WTC11 (cell line): ENCODE measurements around the gene OTUD7B. TPM values are rescaled to one million over a fixed set of nuclear protein-coding genes. Genes with fewer than 3 reads are reported as not detected.

Experiments
- ATAC-seq: fragments of 200-7000 bp; cut with Tn5 transposase; 2 replicates; pipeline ENCODE4 v1.10.0; 2021; ENCODE audit warnings: mild to moderate bottlenecking, moderate library complexity
- CTCF ChIA-PET: fragments of 300-600 bp; sonication (Branson Sonifier 250); formaldehyde crosslinking; loops from one replicate; lab custom pipeline; 2021; ENCODE audit warnings: antibody characterized with exemption; lab: Charles Lee
- POLR2A ChIA-PET: fragments of 350-600 bp; sonication (Branson Sonifier 250); formaldehyde crosslinking; loops from one replicate; lab custom pipeline; 2021; ENCODE audit warnings: antibody characterized with exemption; lab: Charles Lee
- DNase-seq: peaks from one replicate; pipeline ENCODE4 v3.0.0; 2021; ENCODE audit warnings: low spot score
- H3K27ac Mint-ChIP-seq: 2 replicates; pipeline ENCODE4 v1.8.0; 2021; ENCODE audit warnings: mixed read lengths
- H3K27me3 Mint-ChIP-seq: 2 replicates; pipeline ENCODE4 v1.8.0; 2021; ENCODE audit warnings: low read depth, mild to moderate bottlenecking, moderate library complexity, mixed read lengths
- H3K36me3 Mint-ChIP-seq: 2 replicates; pipeline ENCODE4 v1.8.0; 2021; ENCODE audit warnings: mixed read lengths
- H3K4me1 Mint-ChIP-seq: 2 replicates; pipeline ENCODE4 v1.8.0; 2022; ENCODE audit warnings: mixed read lengths
- H3K4me3 Mint-ChIP-seq: 2 replicates; pipeline ENCODE4 v1.8.0; 2021; ENCODE audit warnings: mild to moderate bottlenecking, moderate library complexity, mixed read lengths
- H3K9me3 Mint-ChIP-seq: 2 replicates; pipeline ENCODE4 v1.8.0; 2021; ENCODE audit warnings: mixed read lengths
- EMX1 ChIP-seq: fragments of 250-450 bp; sonication (Bioruptor Pico); IDR thresholded peaks from 2 replicates; pipeline ENCODE4 v1.8.0; 2021; ENCODE audit warnings: mild to moderate bottlenecking
- FOXK1 ChIP-seq: sonication (generic); formaldehyde crosslinking; IDR thresholded peaks from 2 replicates; pipeline ENCODE4 v1.8.0; 2022; ENCODE audit warnings: mild to moderate bottlenecking, moderate library complexity, missing genetic modification reagents
- FOXP4 ChIP-seq: sonication (generic); formaldehyde crosslinking; IDR thresholded peaks from 2 replicates; pipeline ENCODE4 v1.8.0; 2022; ENCODE audit warnings: mild to moderate bottlenecking, missing genetic modification reagents
- HMGA2 ChIP-seq: fragments of 250-450 bp; sonication (Bioruptor Pico); IDR thresholded peaks from 2 replicates; pipeline ENCODE4 v1.4.0; 2021; ENCODE audit warnings: mild to moderate bottlenecking, moderate library complexity
- JAZF1 ChIP-seq: fragments of 250-450 bp; sonication (Bioruptor Pico); IDR thresholded peaks from 2 replicates; pipeline ENCODE4 v1.9.0; 2021; ENCODE audit warnings: moderate library complexity, mild to moderate bottlenecking, inconsistent platforms
- JUN ChIP-seq: sonication (generic); formaldehyde crosslinking; IDR thresholded peaks from 2 replicates; pipeline ENCODE4 v1.8.0; 2023; ENCODE audit warnings: mild to moderate bottlenecking, missing genetic modification reagents
- MXD4 ChIP-seq: fragments of 250-450 bp; sonication (Bioruptor Pico); IDR thresholded peaks from 2 replicates; pipeline ENCODE4 v1.8.0; 2021; ENCODE audit warnings: mild to moderate bottlenecking, moderate library complexity, borderline replicate concordance
- NFATC4 ChIP-seq: fragments of 250-450 bp; sonication (Bioruptor Pico); IDR thresholded peaks from 2 replicates; pipeline ENCODE4 v1.9.0; 2021; ENCODE audit warnings: mild to moderate bottlenecking
- NR2C2 ChIP-seq: sonication (generic); formaldehyde crosslinking; IDR thresholded peaks from 2 replicates; pipeline ENCODE4 v1.8.0; 2022; ENCODE audit warnings: mild to moderate bottlenecking, missing genetic modification reagents
- OVOL2 ChIP-seq: fragments of 250-450 bp; sonication (Bioruptor Pico); IDR thresholded peaks from 2 replicates; pipeline ENCODE4 v1.9.0; 2021; ENCODE audit warnings: mild to moderate bottlenecking, borderline replicate concordance
- SMAD4 ChIP-seq: sonication (generic); formaldehyde crosslinking; IDR thresholded peaks from 2 replicates; pipeline ENCODE4 v1.8.0; 2022; ENCODE audit warnings: mild to moderate bottlenecking, missing genetic modification reagents
- SOX15 ChIP-seq: fragments of 250-450 bp; sonication (Bioruptor Pico); IDR thresholded peaks from 2 replicates; pipeline ENCODE4 v1.9.0; 2021; ENCODE audit warnings: mild to moderate bottlenecking
- TP53 ChIP-seq: sonication (generic); formaldehyde crosslinking; IDR thresholded peaks from 2 replicates; pipeline ENCODE4 v1.8.1; 2023; ENCODE audit warnings: mild to moderate bottlenecking, missing genetic modification reagents
- ZNF423 ChIP-seq: fragments of 250-450 bp; sonication (Bioruptor Pico); IDR thresholded peaks from 2 replicates; pipeline ENCODE4 v2.1.2; 2022; ENCODE audit warnings: mild to moderate bottlenecking, moderate library complexity
- total RNA-seq: library from RNA; stranded (reverse); gene quantifications from 3 replicates; pipeline ENCODE4 v1.2.3, GENCODE V29; 2021
- TF ChIP-seq, protein P1 (sequence below): sonication (generic); formaldehyde crosslinking; IDR thresholded peaks from 2 replicates; pipeline ENCODE4 v1.8.1; 2023; ENCODE audit warnings: mild to moderate bottlenecking, missing genetic modification reagents, borderline replicate concordance
- TF ChIP-seq, protein P2 (sequence below): sonication (generic); formaldehyde crosslinking; IDR thresholded peaks from 2 replicates; pipeline ENCODE4 v1.8.0; 2022; ENCODE audit warnings: mild to moderate bottlenecking, missing genetic modification reagents
- TF ChIP-seq, protein P3 (sequence below): fragments of 250-450 bp; sonication (Bioruptor Pico); IDR thresholded peaks from 2 replicates; pipeline ENCODE4 v2.1.2; 2022; ENCODE audit warnings: mild to moderate bottlenecking, moderate library complexity
- TF ChIP-seq, protein P4 (sequence below): sonication (generic); formaldehyde crosslinking; IDR thresholded peaks from 2 replicates; pipeline ENCODE4 v1.8.0; 2023; ENCODE audit warnings: missing genetic modification reagents, mild to moderate bottlenecking, borderline replicate concordance
- TF ChIP-seq, protein P5 (sequence below): sonication (generic); formaldehyde crosslinking; IDR thresholded peaks from 2 replicates; pipeline ENCODE4 v1.8.1; 2022; ENCODE audit warnings: mild to moderate bottlenecking, moderate library complexity, missing genetic modification reagents
- TF ChIP-seq, protein P6 (sequence below): sonication (generic); formaldehyde crosslinking; IDR thresholded peaks from 2 replicates; pipeline ENCODE4 v1.8.0; 2022; ENCODE audit warnings: missing genetic modification reagents

OTUD7B gene
- total RNA-seq, 1 experiment from 2014 or later, result 21.0 TPM

GRCh38 chr1:149949911-149950310 is 60.6 kb downstream of the OTUD7B start (continued):
- TF ChIP-seq FOXP4 (CRISPR knock-in tag) (no peak), ZNF423 (no peak), NFATC4 (CRISPR knock-in tag) (no peak), MXD4 (CRISPR knock-in tag) (no peak), NR2C2 (CRISPR knock-in tag) (no peak), JAZF1 (CRISPR knock-in tag) (no peak), EMX1 (CRISPR knock-in tag) (no peak), SOX15 (CRISPR knock-in tag) (no peak), TP53 (CRISPR knock-in tag) (no peak)
- TF ChIP-seq, protein P1, sequence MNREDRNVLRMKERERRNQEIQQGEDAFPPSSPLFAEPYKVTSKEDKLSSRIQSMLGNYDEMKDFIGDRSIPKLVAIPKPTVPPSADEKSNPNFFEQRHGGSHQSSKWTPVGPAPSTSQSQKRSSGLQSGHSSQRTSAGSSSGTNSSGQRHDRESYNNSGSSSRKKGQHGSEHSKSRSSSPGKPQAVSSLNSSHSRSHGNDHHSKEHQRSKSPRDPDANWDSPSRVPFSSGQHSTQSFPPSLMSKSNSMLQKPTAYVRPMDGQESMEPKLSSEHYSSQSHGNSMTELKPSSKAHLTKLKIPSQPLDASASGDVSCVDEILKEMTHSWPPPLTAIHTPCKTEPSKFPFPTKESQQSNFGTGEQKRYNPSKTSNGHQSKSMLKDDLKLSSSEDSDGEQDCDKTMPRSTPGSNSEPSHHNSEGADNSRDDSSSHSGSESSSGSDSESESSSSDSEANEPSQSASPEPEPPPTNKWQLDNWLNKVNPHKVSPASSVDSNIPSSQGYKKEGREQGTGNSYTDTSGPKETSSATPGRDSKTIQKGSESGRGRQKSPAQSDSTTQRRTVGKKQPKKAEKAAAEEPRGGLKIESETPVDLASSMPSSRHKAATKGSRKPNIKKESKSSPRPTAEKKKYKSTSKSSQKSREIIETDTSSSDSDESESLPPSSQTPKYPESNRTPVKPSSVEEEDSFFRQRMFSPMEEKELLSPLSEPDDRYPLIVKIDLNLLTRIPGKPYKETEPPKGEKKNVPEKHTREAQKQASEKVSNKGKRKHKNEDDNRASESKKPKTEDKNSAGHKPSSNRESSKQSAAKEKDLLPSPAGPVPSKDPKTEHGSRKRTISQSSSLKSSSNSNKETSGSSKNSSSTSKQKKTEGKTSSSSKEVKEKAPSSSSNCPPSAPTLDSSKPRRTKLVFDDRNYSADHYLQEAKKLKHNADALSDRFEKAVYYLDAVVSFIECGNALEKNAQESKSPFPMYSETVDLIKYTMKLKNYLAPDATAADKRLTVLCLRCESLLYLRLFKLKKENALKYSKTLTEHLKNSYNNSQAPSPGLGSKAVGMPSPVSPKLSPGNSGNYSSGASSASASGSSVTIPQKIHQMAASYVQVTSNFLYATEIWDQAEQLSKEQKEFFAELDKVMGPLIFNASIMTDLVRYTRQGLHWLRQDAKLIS (CRISPR knock-in tag), result no peak

GRCh38 chr1:149945206-149945605 is 65.3 kb downstream of the OTUD7B start:
- no peak for TF ChIP-seq OVOL2 (CRISPR knock-in tag)
- TF ChIP-seq, protein P2, sequence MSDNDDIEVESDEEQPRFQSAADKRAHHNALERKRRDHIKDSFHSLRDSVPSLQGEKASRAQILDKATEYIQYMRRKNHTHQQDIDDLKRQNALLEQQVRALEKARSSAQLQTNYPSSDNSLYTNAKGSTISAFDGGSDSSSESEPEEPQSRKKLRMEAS (CRISPR knock-in tag), result no peak
- no peak for TF ChIP-seq SMAD4 (CRISPR knock-in tag)
- no peak for TF ChIP-seq FOXK1 (CRISPR knock-in tag)
- TF ChIP-seq, protein P3, sequence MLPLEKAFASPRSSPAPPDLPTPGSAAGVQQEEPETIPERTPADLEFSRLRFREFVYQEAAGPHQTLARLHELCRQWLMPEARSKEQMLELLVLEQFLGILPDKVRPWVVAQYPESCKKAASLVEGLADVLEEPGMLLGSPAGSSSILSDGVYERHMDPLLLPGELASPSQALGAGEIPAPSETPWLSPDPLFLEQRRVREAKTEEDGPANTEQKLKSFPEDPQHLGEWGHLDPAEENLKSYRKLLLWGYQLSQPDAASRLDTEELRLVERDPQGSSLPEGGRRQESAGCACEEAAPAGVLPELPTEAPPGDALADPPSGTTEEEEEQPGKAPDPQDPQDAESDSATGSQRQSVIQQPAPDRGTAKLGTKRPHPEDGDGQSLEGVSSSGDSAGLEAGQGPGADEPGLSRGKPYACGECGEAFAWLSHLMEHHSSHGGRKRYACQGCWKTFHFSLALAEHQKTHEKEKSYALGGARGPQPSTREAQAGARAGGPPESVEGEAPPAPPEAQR (CRISPR knock-in tag), result no peak
- TF ChIP-seq, protein P4, sequence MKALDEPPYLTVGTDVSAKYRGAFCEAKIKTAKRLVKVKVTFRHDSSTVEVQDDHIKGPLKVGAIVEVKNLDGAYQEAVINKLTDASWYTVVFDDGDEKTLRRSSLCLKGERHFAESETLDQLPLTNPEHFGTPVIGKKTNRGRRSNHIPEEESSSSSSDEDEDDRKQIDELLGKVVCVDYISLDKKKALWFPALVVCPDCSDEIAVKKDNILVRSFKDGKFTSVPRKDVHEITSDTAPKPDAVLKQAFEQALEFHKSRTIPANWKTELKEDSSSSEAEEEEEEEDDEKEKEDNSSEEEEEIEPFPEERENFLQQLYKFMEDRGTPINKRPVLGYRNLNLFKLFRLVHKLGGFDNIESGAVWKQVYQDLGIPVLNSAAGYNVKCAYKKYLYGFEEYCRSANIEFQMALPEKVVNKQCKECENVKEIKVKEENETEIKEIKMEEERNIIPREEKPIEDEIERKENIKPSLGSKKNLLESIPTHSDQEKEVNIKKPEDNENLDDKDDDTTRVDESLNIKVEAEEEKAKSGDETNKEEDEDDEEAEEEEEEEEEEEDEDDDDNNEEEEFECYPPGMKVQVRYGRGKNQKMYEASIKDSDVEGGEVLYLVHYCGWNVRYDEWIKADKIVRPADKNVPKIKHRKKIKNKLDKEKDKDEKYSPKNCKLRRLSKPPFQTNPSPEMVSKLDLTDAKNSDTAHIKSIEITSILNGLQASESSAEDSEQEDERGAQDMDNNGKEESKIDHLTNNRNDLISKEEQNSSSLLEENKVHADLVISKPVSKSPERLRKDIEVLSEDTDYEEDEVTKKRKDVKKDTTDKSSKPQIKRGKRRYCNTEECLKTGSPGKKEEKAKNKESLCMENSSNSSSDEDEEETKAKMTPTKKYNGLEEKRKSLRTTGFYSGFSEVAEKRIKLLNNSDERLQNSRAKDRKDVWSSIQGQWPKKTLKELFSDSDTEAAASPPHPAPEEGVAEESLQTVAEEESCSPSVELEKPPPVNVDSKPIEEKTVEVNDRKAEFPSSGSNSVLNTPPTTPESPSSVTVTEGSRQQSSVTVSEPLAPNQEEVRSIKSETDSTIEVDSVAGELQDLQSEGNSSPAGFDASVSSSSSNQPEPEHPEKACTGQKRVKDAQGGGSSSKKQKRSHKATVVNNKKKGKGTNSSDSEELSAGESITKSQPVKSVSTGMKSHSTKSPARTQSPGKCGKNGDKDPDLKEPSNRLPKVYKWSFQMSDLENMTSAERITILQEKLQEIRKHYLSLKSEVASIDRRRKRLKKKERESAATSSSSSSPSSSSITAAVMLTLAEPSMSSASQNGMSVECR (CRISPR knock-in tag), result no peak
- TF ChIP-seq, protein P5, sequence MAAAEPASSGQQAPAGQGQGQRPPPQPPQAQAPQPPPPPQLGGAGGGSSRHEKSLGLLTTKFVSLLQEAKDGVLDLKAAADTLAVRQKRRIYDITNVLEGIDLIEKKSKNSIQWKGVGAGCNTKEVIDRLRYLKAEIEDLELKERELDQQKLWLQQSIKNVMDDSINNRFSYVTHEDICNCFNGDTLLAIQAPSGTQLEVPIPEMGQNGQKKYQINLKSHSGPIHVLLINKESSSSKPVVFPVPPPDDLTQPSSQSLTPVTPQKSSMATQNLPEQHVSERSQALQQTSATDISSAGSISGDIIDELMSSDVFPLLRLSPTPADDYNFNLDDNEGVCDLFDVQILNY (CRISPR knock-in tag), result no peak
- TF ChIP-seq, protein P6, sequence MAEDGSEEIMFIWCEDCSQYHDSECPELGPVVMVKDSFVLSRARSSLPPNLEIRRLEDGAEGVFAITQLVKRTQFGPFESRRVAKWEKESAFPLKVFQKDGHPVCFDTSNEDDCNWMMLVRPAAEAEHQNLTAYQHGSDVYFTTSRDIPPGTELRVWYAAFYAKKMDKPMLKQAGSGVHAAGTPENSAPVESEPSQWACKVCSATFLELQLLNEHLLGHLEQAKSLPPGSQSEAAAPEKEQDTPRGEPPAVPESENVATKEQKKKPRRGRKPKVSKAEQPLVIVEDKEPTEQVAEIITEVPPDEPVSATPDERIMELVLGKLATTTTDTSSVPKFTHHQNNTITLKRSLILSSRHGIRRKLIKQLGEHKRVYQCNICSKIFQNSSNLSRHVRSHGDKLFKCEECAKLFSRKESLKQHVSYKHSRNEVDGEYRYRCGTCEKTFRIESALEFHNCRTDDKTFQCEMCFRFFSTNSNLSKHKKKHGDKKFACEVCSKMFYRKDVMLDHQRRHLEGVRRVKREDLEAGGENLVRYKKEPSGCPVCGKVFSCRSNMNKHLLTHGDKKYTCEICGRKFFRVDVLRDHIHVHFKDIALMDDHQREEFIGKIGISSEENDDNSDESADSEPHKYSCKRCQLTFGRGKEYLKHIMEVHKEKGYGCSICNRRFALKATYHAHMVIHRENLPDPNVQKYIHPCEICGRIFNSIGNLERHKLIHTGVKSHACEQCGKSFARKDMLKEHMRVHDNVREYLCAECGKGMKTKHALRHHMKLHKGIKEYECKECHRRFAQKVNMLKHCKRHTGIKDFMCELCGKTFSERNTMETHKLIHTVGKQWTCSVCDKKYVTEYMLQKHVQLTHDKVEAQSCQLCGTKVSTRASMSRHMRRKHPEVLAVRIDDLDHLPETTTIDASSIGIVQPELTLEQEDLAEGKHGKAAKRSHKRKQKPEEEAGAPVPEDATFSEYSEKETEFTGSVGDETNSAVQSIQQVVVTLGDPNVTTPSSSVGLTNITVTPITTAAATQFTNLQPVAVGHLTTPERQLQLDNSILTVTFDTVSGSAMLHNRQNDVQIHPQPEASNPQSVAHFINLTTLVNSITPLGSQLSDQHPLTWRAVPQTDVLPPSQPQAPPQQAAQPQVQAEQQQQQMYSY (CRISPR knock-in tag), result no peak
- no peak for TF ChIP-seq JUN (CRISPR knock-in tag)
- no peak for TF ChIP-seq HMGA2 (CRISPR knock-in tag)
- no peak overlapping the region for H3K4me3 Mint-ChIP-seq
- H3K27me3 Mint-ChIP-seq, result no peaks in the 10 kb centered on the region; the same call in 1 of the 2 replicates
- no peaks in the 10 kb centered on the region for H3K9me3 Mint-ChIP-seq
- ChIA-PET POLR2A (no interaction called here), CTCF (no interaction called here)
- no peak for ATAC-seq
- H3K4me1 Mint-ChIP-seq, result peaks cover 22% of the 10 kb centered on the region
- DNase-seq, result no peak
- H3K27ac Mint-ChIP-seq, result no peak overlapping the region
- H3K36me3 Mint-ChIP-seq, result peaks cover 42% of the 10 kb centered on the region
